ELF-1 (cell line): ENCODE measurements around the gene ELAVL3.
A peak's percentile ranks its signal among the peaks of the same experiment; 100 is the strongest.

Source experiments
- DNase-seq: peaks from one replicate; pipeline ENCODE4 v3.0.0-alpha.2; 2016; ENCODE audit warnings: low read depth, low spot score

Gene ELAVL3

GRCh38 chr19:11480715-11481533 lies at the start of gene ELAVL3:
ELAVL3 (minus strand) TSS chr19:11481046; CDS start chr19:11480608, 438 bp downstream.
- DNase-seq: peak; percentile 36

- DNase-seq: peak; percentile 90
These were observed 49.6 kb upstream of the ELAVL3 start for GRCh38 chr19:11530432-11530831.

- peak; percentile 100 for DNase-seq
These were observed 47.9 kb upstream of the ELAVL3 start, which contains the start of gene ECSIT for GRCh38 chr19:11528551-11529341. ECSIT (minus strand) TSS chr19:11529134; CDS start chr19:11519170, 9,964 bp downstream.

- no peak for DNase-seq
These were observed 38.3 kb upstream of the ELAVL3 start for GRCh38 chr19:11519138-11519537.

GRCh38 chr19:11513946-11514345 lies 33.1 kb upstream of the ELAVL3 start:
- DNase-seq: no peak

- no peak for DNase-seq
These were observed 29.6 kb upstream of the ELAVL3 start for GRCh38 chr19:11510444-11510843.

- DNase-seq: peak; percentile 5
These were observed 26.7 kb upstream of the ELAVL3 start for GRCh38 chr19:11507370-11508078.

GRCh38 chr19:11506967-11507366 lies 26.1 kb upstream of the ELAVL3 start:
- DNase-seq: peak; percentile 10

- no peak for DNase-seq
These were observed 25.3 kb upstream of the ELAVL3 start for GRCh38 chr19:11506101-11506555.

- peak; percentile 96 for DNase-seq
These were observed 24.8 kb upstream of the ELAVL3 start, which contains the start of gene ZNF653 for GRCh38 chr19:11505504-11506100. ZNF653 (minus strand) TSS chr19:11505839; CDS start chr19:11505786, 53 bp downstream.

GRCh38 chr19:11505032-11505503 lies 24.2 kb upstream of the ELAVL3 start:
- peak; percentile 98 for DNase-seq

GRCh38 chr19:11504502-11505031 lies 23.7 kb upstream of the ELAVL3 start:
- DNase-seq: peak; percentile 6

GRCh38 chr19:11499890-11500420 lies 19.1 kb upstream of the ELAVL3 start:
- DNase-seq: no peak

- no peak for DNase-seq
These were observed 18.4 kb upstream of the ELAVL3 start for GRCh38 chr19:11499220-11499726.

- peak; percentile 90 for DNase-seq
These were observed 15.7 kb upstream of the ELAVL3 start for GRCh38 chr19:11496391-11497163.

- no peak for DNase-seq
These were observed 15.0 kb upstream of the ELAVL3 start for GRCh38 chr19:11495885-11496284.

GRCh38 chr19:11495481-11495880 lies 14.6 kb upstream of the ELAVL3 start:
- DNase-seq: no peak

- DNase-seq: no peak
These were observed 13.9 kb upstream of the ELAVL3 start for GRCh38 chr19:11494634-11495285.

GRCh38 chr19:11489378-11489777 lies 8.5 kb upstream of the ELAVL3 start:
- DNase-seq: no peak
